GM19043 (cell line): Measurements from ENCODE around the gene FAF2.
"Not testable (repeated sequence)": the region's sequence is repeated elsewhere in the genome, so short reads cannot be mapped to it uniquely, and the experiment has no call there.

ENCODE experiments used
- ATAC-seq: cut with Tn5 transposase; IDR thresholded peaks from one replicate; pipeline ENCODE4 v1.9.1; 2021; ENCODE audit warnings: low read depth; ENCODE audit not compliant: unreplicated experiment

FAF2 gene

DNA sequence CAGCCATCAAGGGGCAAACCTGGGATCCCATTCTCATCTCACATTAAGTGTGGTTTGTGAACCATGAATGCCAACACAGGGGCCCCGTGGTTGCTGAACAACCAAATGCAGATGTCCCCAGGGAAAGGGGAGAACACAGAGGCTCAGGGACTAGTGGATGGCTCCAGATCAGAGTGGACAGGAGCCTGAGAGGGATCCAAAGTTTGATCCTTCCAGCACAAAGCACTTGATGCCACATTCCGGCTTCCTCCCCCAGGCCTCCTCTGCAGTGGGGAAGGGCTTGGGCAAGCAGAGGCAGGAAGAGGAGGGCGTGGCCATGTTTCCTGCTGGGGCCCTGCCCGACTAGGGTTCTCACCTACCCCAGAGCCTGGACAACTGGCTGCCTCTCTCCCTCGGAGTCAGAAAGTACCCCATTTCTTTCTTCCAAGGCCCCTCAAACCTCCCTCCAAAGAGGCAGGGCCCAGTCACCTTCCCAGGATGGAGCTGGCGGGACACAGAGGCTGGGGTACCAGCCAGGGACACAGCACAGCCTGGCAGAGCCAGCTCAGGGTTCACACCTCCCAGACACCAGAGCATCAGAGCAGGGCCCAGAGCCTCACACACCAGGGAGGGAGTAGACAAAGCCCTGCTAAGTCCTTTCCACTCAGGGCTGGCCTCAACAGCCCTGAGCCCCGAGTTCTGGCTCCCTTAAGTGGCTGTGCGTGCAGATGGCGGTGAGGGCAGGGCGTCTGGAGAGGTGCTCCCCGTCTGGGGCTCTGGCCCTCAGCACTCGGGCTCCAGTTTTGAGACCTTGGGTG, 93.4 kb downstream of the FAF2 start:
- peak; percentile 18 for ATAC-seq

DNA sequence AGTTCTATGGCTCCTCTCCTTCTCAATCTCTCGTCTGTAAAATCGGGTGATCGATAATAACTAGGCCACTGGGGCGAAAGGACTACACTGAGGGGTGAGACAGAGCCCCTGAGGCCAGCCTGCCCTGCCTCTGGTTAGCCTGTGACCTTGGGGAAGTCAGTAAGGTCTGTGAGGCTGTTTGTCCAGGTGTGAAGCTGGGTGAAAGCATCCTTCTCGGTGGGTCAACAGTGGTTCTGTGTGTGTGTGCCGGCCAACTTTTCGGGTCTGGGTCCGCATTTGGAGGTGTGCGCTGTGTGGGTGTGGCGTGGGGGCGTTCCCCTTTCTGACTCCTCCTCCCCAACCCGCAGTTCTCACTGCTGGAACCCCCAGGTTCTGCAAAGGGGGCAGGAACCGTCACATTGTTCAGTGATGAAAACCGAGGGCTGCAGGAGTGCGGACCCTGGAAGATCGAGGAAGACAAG, 94.0 kb downstream of the FAF2 start:
- no peak for ATAC-seq

DNA sequence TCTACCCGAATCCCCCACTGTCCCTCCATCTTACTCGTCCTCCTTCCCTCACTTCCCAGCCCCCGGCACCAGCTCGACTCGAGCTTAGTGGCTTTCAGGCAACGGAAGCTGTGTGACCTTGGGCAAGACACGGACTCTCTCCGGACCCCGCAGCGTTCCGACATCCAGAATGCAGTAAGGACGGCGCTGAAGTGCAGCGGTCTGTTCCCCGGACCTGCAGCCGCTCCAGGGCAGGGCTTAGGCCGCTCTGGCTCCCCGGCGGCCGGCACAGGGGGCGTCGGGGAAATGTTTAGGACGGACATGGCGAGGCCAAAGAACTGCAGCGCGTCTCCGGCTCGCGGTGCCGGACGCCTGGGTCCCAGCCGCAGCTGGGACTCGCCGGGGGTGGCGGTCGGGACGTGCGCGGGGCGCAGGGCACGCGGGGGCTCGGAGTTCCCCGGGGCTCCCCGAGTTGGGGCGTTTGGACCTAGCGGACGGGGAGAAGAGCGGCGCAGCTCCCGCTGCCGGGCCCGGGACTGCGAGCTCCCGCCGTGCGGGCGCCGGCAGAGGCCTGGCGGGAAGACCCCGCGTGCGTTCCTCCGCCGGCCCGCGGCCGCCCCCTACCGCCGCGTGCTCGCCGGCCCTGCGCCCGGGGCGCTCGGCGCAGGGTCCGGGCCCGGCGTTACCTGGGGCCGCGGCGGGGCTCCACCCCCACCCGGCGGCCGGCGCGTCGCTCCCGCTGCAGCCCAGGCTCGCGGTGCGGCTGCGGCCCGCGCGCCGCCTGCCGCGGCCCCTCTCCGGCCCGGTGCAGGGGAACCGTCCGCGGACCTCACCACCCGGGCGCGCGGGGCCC, 94.6 kb downstream of the FAF2 start:
- peak; percentile 27 for ATAC-seq

DNA sequence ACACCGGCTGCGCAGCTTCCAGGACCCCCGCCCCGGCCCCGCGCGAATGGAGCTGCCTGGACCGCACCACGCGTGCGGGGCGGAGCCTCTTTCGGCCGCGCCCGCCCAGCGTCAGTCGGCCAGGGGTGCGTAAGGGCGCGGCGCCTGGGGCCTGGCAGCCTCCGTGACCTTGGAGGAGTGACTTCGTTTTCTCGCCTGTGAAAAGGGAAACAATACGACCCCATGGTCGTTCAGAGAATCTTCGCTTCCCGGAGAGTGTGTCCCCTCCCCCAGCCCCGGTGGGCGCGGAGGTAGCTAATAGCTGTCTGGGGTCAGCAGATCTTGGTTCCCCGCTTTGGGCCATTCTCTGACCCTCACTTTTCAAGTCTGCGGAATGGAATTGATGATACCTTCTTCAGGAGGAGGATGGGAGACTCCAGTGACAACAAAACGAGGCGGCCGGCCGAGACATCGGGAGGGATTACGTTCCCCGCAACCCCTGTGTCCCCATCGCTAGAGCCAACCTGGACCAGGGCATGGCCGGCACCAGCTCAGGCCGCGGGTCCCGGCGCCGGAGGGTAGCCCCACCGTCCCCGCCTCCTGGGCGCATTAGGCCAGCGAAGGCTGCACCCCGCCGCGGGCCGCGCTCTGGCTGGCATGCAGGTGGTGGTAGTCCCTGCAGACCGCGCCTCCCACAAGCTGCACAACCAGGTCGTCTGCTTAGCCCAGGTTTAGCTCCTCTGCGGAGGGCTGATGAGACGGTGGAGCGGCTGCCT, 95.4 kb downstream of the FAF2 start:
- peak; percentile 61 for ATAC-seq

DNA sequence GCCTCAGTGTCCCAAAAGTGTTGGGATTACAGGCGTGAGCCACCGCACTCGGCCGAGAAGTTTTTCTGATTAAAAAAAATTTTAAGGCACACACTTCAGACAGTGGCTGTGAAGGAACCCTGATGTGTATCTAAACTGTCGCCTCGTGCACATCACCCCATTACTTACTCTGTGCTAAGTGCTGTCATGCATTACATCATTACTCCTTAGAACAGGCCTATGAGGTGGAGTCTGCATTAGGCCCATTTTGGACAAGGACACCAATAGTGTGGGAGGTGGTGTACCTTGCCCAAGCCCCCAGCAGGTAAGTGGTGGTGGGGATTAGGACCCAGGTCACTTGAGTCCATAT, 97.2 kb downstream of the FAF2 start:
- no peak for ATAC-seq

DNA sequence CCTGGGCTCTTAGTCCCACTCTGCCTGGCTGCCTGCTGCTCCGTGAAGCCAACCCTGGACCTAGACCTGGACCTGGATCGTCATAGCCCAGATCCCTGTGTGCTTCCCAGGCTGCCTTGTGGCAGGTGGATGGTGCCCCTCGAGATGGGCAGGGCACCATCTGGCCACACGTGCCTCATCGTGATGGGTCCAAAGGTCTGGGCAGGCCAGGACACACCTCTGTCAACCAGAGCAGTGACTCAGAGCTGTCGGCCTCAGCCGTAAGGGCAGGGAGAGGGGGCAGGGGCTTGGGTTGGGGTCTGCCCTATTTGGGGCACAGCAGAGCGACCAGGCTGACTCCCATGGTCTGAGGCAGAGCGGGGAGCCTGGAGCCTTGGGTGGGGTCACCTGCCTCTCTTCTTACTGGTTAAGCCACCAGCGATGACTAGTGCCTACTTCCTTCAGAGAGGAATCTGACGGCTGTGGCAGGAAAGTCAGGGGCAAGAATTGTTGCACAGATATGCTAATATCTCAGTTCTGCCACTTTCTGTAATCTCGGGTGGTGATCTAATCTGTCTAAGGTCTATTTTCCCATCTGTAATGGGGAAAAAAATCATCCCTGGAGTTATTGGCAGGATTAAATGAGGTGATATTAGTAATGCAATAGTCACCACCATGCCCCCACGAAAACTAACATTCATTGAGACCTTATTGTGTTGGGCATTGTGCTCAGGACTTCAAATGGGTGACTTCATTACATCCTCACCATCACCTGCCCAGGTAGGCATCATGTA, 97.7 kb downstream of the FAF2 start:
- ATAC-seq: no peak

DNA sequence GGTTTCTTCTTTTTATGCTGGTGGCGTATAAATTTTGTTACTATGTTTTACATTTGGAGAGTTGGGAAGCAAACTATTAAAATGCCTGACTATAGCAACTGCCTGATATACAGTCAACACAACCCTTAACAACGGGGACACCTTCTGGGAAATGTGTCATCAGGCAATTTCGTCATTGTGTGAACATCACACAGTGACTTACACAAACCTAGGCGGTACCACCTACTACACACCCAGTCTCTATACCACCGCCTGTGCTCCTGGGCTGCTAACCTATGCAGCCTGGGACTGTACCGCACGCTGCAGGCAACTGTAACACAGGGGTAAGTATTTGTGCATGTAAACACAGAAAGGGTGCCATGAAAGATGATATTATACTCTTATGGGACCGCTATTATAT, 99.6 kb downstream of the FAF2 start:
- ATAC-seq: no peak

DNA sequence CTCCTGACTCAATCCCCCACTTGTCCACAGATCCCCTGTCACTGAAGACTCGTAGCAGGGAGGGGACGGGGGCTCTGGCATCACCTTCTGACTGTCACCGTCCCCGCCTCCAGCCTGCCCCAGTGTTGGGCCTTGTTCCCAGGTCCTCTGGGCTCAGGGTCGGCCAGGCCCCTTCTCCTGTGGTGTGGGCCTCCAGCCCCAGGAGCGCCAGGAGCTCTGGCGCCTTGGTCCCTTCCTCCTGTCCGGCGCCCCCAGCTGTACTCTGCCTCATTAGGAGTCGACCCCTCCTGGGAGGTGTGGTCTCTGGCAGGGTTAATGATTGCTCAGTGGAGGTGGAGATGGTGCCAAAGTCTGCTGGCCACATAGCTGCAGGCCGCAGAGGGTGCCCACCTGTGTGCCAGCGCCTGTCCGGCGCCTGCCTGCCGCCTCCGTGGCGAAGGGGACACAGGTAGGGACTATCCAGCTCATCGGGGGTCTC, 100.8 kb downstream of the FAF2 start, which contains the start of gene CDHR2:
Gene CDHR2, plus strand, starts transcription at position 376 of the 478 bp plus-strand sequence. CDS start 16,011 bp downstream, outside the sequence.
- no peak for ATAC-seq

DNA sequence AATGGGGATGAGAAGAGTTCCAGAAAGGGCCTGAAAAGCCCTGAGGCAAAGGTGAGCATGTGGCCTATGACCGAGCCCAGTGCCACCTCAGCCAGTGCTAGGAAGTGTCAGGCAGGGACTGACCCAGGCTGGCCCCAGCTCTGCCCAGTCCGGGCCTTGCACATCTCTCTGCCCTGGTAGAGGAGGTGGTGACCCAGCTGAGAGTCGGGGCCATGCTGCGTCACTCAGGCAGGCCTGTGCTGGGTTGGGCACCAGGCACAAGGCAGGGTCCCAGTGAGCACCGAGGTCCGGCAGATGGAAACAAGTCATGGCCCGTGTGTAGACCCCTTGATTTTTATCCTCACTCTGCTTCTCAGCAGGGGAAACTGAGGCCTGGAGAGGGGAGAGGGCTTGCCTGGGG, 101.7 kb downstream of the FAF2 start:
- ATAC-seq: no peak

DNA sequence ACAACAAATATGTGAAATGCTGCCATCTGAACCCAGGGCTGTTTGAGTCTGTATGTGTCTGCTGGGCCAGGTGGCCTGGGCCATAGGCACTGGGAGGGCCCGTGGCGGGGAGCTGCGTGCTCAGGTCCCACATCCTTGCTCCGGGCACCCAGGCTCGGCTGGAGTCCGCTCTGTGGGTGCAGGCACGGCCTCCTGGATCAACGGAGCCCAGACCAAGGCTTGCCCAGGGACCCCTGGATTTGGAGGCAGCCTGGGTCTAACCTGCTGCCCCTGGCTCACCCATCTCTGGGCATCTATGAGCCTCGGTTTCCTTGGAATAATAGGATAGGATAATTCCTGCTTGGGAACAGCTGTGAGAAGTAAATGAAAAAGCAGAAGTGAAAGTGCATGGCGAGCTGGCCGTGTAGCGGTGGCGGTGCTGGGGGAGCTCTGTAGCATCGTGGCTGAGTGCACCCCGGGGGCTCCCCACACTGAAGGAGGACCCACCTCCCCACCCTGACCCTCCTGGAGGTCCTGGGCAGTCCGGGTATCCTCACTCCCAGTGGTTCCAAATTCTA, 102.2 kb downstream of the FAF2 start:
- ATAC-seq: no peak

DNA sequence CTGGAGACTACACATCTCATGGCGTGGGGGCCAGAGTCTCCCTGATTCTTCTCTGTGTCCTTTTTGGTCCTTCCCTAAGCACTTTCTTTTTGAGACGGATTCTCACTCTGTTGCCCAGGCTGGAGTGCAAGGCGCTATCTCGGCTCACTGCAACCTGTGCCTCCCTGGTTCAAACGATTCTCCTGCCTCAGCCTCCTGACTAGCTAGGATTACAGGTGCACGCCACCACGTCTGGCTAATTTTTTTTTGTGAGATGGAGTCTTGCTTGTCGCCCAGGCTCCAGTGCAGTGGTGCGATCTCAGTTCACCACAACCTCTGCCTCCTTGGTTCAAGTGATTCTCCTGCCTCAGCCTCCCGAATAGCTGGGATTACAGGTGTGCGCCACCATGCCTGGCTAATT, 102.8 kb downstream of the FAF2 start:
- ATAC-seq: not testable (repeated sequence)

DNA sequence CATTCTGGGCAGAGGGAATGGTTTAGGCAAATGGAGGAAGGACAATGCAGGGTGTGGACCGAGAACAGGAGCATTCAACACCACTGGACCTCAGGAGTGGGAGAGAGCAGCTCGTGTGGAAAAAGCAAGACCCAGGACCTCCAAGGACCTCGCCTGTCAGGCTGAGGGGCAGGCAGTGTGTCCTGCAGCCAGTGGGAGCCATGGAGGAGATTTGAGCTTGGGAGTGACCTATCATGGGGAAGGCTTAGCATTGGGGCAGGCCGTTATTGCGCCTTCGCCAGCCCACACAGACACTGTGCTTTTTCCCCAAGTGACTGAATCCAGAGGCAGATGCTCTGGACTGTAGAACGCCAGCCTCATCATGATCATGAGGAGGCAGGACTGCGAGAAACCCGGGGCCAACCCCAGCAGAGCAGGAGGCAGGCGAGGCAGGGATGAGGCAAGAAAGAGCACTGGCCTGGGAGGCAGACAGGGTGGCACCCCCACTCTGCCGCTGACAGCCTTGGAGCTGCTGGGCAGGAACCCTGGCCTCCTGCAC, 104.2 kb downstream of the FAF2 start:
- no peak for ATAC-seq

DNA sequence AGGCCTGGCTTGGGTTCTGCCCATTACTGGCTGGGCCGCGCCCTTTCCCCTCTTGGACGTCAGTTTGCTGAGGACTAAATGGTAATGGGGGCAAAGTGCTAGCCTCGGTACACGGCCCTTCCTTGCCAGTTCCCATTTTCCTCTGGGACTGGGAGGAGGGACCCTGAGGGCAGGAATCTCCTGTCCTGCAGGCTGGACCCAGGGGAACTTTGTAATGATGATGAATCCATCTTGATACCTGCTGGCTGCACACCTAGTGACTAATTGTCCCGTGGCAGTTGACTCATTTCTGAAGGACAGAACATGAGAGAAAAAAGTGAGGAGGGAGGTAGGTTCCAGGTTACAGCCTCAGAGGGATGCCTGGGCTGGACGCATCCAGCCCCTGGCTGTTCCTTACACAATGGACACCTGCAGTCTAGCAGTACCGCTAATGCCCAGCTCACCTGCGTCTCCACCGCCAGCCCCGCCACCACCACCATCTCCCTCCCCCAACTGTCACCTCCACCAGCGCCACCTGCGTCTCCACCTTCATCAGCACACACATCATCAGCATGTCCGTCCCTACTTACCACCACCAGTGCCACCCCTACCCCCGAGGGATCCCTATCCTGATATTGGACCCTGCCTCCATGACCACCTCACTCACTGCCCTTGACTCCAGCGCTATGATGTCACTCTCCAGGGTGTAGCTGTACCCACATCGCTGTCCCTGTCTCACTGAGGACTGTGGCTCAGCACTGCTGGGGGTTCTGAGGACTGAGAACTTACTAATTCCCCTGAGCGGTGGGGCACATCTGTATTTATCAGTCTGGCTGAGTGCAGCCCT, 105.3 kb downstream of the FAF2 start:
- no peak for ATAC-seq

DNA sequence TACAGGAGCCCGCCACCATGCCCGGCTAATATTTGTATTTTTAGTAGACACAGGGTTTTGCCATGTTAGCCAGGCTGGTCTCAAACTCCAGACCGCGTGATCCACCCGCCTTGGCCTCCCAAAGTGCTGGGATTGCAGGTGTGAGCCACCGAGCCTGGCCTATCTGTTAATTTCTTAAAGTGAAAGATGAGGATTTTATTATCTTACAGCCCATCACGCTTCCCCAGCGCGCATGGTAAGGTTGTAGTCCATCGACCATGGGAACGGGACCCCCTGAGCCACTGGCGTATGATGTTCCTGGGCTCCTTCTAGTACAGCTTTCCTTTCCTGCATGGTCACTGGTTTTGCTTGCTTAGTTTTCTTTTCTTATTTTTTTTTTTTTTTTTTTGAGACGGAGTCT, 109.7 kb downstream of the FAF2 start:
- ATAC-seq: no peak
